Colonic mucosa (tissue), 4 donors: ENCODE results near the gene P2RX3. TPM values are rescaled to one million over a fixed set of nuclear protein-coding genes. Genes with fewer than 3 reads are reported as not detected.

Experiments used
- DNase-seq: peaks from one replicate; pipeline ENCODE4 v3.0.0-alpha.2; 2020
- H3K27ac ChIP-seq: fragments of 200-600 bp; one replicate; pipeline ENCODE4 v1.8.0; 2021
- H3K27me3 ChIP-seq: fragments of 200-600 bp; one replicate; pipeline ENCODE4 v1.8.0; 2021
- H3K36me3 ChIP-seq: fragments of 200-600 bp; one replicate; pipeline ENCODE4 v1.8.0; 2021
- H3K4me1 ChIP-seq: fragments of 200-600 bp; one replicate; pipeline ENCODE4 v1.8.0; 2021; ENCODE audit warnings: mild to moderate bottlenecking
- H3K4me3 ChIP-seq: fragments of 200-600 bp; one replicate; pipeline ENCODE4 v1.8.0; 2021
- H3K9ac ChIP-seq, 2 donors: one replicate each; pipeline ENCODE4 v1.7.0; 2013; ENCODE audit warnings: control low read depth in 2 of 2, low read depth in 2 of 2, low read length in 2 of 2
- H3K9me3 ChIP-seq: fragments of 200-600 bp; one replicate; pipeline ENCODE4 v1.8.0; 2021
- intact Hi-C: fragments of 100-400 bp; cut with DNase I; formaldehyde crosslinking; loops from one replicate; pipeline ENCODE4 v1.14.1; 2022
- total RNA-seq, 2 donors: library from RNA; stranded (reverse); fragmentation: NEBNext Ultra II Directional in 1 of 2; extraction: Animal tissue kit (Norgen Biotek cat#: 25700) in 1 of 2; gene quantifications; one replicate each; pipeline ENCODE4 v1.2.1, GENCODE V29; 2021
- TF ChIP-seq, protein P1 (sequence below): fragments of 200-600 bp; IDR thresholded peaks from one replicate; pipeline ENCODE4 v1.8.0; 2022; ENCODE audit warnings: antibody characterized with exemption, mild to moderate bottlenecking
- donor health status: healthy.
- donor health status: DM: no; HTN: no; CAD: no.
- donor health status: DM: no; HTN: no; CAD: no.

The P2RX3 gene
- total RNA-seq, 2 donors from 2014 or later, result not detected

DNA sequence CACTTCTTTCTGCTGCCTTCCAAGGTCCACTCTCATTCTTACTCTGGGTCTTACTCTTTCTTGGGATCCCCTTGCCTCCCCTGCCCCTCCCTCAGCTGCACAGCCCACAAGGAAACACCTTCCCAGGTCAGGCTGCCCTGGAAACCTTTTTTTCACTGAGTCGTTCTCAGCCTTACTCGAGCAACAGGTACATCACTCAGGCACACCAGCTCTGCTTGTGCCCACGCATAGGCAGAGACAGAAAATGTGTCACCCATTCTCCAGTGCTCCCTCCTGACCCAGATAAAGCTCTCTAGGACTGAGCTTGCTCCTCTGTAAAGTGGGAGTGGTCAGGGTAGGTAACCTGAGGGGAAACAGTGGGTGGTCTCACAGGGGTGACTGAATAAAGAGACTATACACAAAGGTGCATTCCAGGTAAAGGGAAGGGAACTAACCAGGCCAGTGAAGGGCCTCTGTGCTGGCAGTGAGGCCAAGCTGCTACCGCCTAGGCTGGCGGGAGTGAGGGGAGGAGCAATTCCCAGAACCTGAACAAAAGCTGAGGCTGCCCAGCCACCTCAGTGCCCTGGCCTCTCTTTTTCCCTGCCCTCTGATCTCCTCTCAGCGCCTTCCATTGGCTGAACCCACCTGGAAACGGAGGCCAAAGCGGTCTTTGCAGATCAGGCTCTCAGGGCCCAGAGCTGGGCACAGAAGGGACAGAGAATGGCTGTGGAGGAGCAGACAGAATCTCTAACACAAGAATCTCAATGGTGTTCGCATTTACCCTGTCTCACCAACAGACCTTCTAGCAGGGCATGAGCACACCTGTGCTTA, 26.9 kb downstream of the P2RX3 start:
- no peak overlapping the region for H3K27ac ChIP-seq
- no peaks in the 10 kb centered on the region for H3K4me1 ChIP-seq
- no peaks in the 10 kb centered on the region for H3K36me3 ChIP-seq
- intact Hi-C loops, result no loop called here
- no peak for DNase-seq
- no peak overlapping the region for H3K4me3 ChIP-seq
- no peak overlapping the region for H3K9ac ChIP-seq
- H3K9me3 ChIP-seq, result no peaks in the 10 kb centered on the region
- H3K27me3 ChIP-seq, result no peaks in the 10 kb centered on the region
- TF ChIP-seq, protein P1, sequence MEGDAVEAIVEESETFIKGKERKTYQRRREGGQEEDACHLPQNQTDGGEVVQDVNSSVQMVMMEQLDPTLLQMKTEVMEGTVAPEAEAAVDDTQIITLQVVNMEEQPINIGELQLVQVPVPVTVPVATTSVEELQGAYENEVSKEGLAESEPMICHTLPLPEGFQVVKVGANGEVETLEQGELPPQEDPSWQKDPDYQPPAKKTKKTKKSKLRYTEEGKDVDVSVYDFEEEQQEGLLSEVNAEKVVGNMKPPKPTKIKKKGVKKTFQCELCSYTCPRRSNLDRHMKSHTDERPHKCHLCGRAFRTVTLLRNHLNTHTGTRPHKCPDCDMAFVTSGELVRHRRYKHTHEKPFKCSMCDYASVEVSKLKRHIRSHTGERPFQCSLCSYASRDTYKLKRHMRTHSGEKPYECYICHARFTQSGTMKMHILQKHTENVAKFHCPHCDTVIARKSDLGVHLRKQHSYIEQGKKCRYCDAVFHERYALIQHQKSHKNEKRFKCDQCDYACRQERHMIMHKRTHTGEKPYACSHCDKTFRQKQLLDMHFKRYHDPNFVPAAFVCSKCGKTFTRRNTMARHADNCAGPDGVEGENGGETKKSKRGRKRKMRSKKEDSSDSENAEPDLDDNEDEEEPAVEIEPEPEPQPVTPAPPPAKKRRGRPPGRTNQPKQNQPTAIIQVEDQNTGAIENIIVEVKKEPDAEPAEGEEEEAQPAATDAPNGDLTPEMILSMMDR, result no peak

DNA sequence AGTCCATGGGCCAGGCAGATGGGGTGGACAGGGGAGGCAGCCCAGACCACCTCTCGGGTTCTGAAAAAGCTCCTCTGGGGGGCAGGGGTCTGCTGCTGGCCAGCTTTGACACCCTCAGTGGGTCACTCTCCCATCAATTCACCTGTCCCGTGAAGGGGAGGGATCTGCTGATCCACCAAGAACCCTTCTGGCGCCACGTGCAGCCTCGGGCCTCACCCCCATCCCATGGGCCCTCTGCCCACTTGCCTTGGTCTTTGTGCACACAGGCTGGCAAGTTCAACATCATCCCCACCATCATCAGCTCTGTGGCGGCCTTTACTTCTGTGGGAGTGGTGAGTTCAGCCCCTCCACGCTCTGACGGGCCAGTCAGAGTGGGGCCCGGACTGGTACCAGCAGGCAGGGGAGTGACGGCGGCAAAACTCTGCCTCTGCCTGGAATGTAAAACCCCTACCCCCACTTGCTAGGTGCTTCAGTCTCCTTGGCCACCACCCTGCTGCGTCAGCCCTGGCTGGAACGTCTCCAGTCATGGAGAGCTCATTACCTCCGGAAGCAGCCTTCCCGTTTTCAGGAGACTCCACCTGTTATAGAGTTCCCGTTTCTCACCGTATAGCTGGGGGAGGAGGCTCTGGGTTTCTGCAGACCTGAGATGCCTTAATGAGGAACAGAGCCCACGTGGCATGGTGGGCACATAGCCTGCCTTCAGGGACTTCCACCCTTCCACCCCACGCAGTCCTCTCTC, 30.1 kb downstream of the P2RX3 start:
- no peaks in the 10 kb centered on the region for H3K9me3 ChIP-seq
- no peak overlapping the region for H3K9ac ChIP-seq
- no peaks in the 10 kb centered on the region for H3K27me3 ChIP-seq
- H3K27ac ChIP-seq, result no peak overlapping the region
- TF ChIP-seq, protein P1, result no peak
- H3K4me3 ChIP-seq, result no peak overlapping the region
- intact Hi-C loops, result no loop called here
- no peaks in the 10 kb centered on the region for H3K36me3 ChIP-seq
- no peak for DNase-seq
- H3K4me1 ChIP-seq, result no peaks in the 10 kb centered on the region

GRCh38 chr11:57368845-57369232, 30.7 kb downstream of the P2RX3 start:
- no peaks in the 10 kb centered on the region for H3K27me3 ChIP-seq
- no peaks in the 10 kb centered on the region for H3K4me1 ChIP-seq
- no peak overlapping the region for H3K4me3 ChIP-seq
- no peak overlapping the region for H3K9ac ChIP-seq
- no peak for DNase-seq
- TF ChIP-seq, protein P1, result no peak
- no peaks in the 10 kb centered on the region for H3K9me3 ChIP-seq
- intact Hi-C loops, result no loop called here
- H3K27ac ChIP-seq, result no peak overlapping the region
- H3K36me3 ChIP-seq, result no peaks in the 10 kb centered on the region

GRCh38 chr11:57370251-57370650, 32.1 kb downstream of the P2RX3 start:
- no peak overlapping the region for H3K27ac ChIP-seq
- intact Hi-C loops, result no loop called here
- H3K9ac ChIP-seq, result no peak overlapping the region
- H3K36me3 ChIP-seq, result no peaks in the 10 kb centered on the region
- H3K4me1 ChIP-seq, result no peaks in the 10 kb centered on the region
- TF ChIP-seq, protein P1, result no peak
- H3K4me3 ChIP-seq, result no peak overlapping the region
- no peak for DNase-seq
- H3K27me3 ChIP-seq, result no peaks in the 10 kb centered on the region
- no peaks in the 10 kb centered on the region for H3K9me3 ChIP-seq

DNA sequence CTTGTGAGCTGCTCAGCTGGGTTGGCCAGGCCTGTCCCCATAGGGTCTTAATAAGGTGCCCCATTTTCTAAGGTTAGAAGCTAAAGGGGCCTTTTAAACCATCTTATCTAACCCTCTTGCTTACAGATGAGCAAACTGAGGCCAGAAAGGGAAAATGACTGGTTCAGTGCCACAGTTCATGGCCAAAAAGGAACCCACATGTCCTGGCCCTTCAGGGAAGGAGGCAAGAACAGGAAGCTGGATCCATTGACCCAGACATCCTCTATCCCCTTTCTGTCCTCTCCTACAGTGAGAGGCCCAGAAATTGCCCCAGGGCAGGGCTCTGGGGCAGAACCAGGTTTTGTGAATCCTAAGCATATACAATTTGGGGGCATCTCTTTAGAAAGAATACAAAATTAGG, 32.8 kb downstream of the P2RX3 start:
- H3K9me3 ChIP-seq, result no peaks in the 10 kb centered on the region
- TF ChIP-seq, protein P1, result no peak
- no peaks in the 10 kb centered on the region for H3K27me3 ChIP-seq
- no peak overlapping the region for H3K4me3 ChIP-seq
- H3K27ac ChIP-seq, result no peak overlapping the region
- no peaks in the 10 kb centered on the region for H3K4me1 ChIP-seq
- no peak overlapping the region for H3K9ac ChIP-seq
- intact Hi-C loops, result no loop called here
- DNase-seq, result no peak
- H3K36me3 ChIP-seq, result no peaks in the 10 kb centered on the region
